GM12874 (cell line): ENCODE data around the gene ITPR3.
A peak's percentile ranks its signal among the peaks of the same experiment; 100 is the strongest.

Source experiments
- CTCF ChIP-seq: IDR thresholded peaks from 2 replicates; pipeline ENCODE4 v1.5.1; 2011; ENCODE audit warnings: low read depth, mild to moderate bottlenecking, control low read depth, low read length, moderate library complexity; ENCODE audit not compliant: insufficient read depth

The ITPR3 gene

GRCh38 chr6:33739571-33739970 lies 118.4 kb downstream of the ITPR3 start:
- no peak for TF ChIP-seq CTCF

- no peak for TF ChIP-seq CTCF
Measured at GRCh38 chr6:33740204-33740608, 119.1 kb downstream of the ITPR3 start.

- no peak for TF ChIP-seq CTCF
Measured at GRCh38 chr6:33740794-33741193, 119.7 kb downstream of the ITPR3 start.

- TF ChIP-seq CTCF: no peak
Measured at GRCh38 chr6:33742092-33742491, 121.0 kb downstream of the ITPR3 start.

GRCh38 chr6:33742837-33743236 lies 121.7 kb downstream of the ITPR3 start:
- no peak for TF ChIP-seq CTCF

GRCh38 chr6:33744001-33744848 lies 123.1 kb downstream of the ITPR3 start:
- TF ChIP-seq CTCF: peak; percentile 94

- no peak for TF ChIP-seq CTCF
Measured at GRCh38 chr6:33744895-33745546, 123.9 kb downstream of the ITPR3 start.
